A549 treated with GW870086 at 1 μM for 4 hours (cell line): Measurements from ENCODE around the gene RCBTB1. TPM values are rescaled to one million over a fixed set of nuclear protein-coding genes. Genes with fewer than 3 reads are reported as not detected.

Experiments
- total RNA-seq: library from RNA; stranded (reverse); fragments of 200-300 nt; extraction: Qiagen RNA extraction; gene quantifications from 5 replicates; pipeline ENCODE4 v1.2.3, GENCODE V29; 2022; ENCODE audit warnings: low read depth

RCBTB1 gene
- 6.5 to 9.9 TPM (median 8.9 TPM) in 5 replicates for total RNA-seq

GRCh38 chr13:49585220-49586157 is at the start of gene RCBTB1:
Gene RCBTB1, minus strand, starts transcription at chr13:49585558. Its CDS starts 18,279 bp downstream, at chr13:49567279.

GRCh38 chr13:49627831-49628652 is 42.7 kb upstream of the RCBTB1 start, which contains the start of gene ARL11:
Gene ARL11, plus strand, starts transcription at chr13:49628507. Its CDS starts 1,941 bp downstream, at chr13:49630448.

DNA sequence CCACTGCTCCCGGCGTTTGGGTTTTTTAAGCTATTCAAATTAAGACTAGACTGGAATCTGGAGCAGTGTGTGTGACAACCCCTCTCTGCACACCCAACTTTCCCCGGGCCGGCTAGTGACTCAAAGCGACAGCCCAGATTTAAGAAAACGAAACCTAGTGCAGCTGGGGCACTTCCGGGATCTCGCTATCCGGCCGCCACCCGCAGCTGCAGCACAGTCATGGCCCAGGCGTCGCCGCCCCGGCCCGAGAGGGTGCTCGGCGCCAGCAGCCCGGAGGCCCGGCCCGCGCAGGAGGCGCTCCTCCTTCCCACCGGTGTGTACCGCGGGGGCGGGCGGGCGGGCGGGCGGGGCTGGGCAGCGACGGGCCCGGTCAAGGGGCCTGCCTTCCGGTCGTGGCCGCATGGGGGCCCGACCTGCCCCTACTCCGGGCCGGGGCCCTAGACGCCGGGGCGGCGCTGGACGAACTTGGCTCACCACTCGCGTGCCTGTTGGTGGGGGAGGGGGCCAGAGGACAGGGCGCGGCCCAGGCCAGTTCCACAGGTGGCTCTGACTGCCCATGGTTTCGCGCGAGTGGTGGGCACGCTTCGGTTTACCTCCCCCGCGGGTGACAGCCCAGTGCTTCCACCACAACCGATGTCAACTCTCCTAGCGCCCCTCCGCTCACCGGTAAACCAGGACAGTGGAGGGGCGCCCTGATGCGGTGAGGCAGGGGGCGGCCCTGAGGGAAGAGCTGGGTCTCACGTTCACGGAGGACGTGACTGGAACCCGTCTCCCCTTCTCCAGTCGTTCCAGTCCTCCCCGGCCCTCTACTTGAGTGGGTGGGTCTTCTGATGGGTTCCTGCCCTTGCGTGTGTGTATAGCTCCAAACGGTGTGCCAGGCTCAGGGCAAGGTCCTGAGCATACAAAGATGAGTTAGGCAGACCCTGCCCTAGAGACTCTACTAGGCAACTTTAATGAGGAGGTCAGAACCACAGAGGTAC is 89.3 kb downstream of the RCBTB1 start, which contains the start of gene PHF11:
Gene PHF11, plus strand, starts transcription at position 171 of the 980 bp plus-strand sequence. Its CDS starts 49 bp downstream, at position 220.

Other genes with a start within 250 kb of the RCBTB1 start
- 1.5 to 2.5 TPM (median 1.9 TPM) in 5 replicates for gene CAB39L, start 141.5 kb downstream of the RCBTB1 start, total RNA-seq
- gene SETDB2, start 141.3 kb downstream of the RCBTB1 start, total RNA-seq, result 1.3 to 2.5 TPM (median 1.8 TPM) in 5 replicates
- gene PHF11, start 89.6 kb downstream of the RCBTB1 start, total RNA-seq, result 6.0 to 6.9 TPM (median 6.2 TPM) in 5 replicates
- not detected in 5 replicates for gene ARL11, start 42.9 kb upstream of the RCBTB1 start, total RNA-seq
- 47.2 to 70.1 TPM (median 66.2 TPM) in 5 replicates for gene EBPL, start 105.9 kb upstream of the RCBTB1 start, total RNA-seq
- 26.0 to 33.4 TPM (median 31.6 TPM) in 5 replicates for gene KPNA3, start 207.1 kb upstream of the RCBTB1 start, total RNA-seq